ENCODE results near the gene DLGAP4.

DLGAP4 gene

DNA sequence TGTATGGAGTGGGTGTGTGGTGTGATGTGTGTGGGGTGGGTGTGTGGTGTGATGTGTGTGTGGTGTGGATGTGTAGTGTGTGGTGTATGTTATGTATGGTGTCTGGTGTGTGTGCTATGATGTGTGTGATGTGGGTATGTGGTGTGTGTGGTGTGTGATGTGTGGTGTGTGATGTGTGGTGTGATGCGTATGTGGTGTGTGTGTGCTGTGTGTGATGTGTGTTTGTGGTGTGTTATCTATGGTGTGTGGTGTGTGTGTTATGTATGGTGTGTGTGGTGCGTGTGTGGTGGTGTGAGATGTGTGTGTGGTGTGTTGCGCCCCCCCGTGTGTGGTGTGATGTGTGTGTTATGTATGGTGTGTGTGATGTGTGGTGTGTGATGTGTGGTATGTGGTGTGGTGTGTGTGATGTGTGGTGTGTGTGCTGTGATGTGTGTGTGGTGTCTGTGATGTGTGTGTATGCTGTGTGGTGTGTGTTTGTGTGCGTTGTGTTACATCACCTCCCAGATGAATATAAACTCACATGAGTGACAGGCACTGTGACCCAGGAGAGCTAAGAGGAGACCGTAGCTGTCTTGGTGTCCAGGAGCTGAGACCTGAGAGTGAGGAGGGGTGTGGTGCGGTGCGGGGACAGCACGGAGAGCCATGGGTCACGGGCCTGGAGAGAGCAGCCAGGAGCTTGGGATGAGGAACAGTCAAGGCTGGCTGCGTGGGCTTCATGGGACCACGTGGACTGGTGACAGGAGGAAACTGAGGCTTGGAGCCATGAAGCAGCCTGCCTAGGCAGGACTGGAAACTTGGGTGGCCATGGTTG lies 8.8 kb downstream of the DLGAP4 start:
- Histone ChIP-seq H3K9ac (no peak overlapping the region), H3K27ac (no peak overlapping the region), H4K20me1 (peaks cover 5% of the 10 kb centered on the region; the same call in 1 of the 2 replicates), H3K4me1 (no peaks in the 10 kb centered on the region), H3K9me3 (no peaks in the 10 kb centered on the region), H3K4me3 (no peak overlapping the region), H3K4me2 (no peak overlapping the region), H3K27me3 (peaks cover 9% of the 10 kb centered on the region; the same call in 1 of the 2 replicates), H3K36me3 (no peaks in the 10 kb centered on the region)
- no peak for TF ChIP-seq Cebpa-rat (IDR thresholded peaks at IDR 0.05)

DNA sequence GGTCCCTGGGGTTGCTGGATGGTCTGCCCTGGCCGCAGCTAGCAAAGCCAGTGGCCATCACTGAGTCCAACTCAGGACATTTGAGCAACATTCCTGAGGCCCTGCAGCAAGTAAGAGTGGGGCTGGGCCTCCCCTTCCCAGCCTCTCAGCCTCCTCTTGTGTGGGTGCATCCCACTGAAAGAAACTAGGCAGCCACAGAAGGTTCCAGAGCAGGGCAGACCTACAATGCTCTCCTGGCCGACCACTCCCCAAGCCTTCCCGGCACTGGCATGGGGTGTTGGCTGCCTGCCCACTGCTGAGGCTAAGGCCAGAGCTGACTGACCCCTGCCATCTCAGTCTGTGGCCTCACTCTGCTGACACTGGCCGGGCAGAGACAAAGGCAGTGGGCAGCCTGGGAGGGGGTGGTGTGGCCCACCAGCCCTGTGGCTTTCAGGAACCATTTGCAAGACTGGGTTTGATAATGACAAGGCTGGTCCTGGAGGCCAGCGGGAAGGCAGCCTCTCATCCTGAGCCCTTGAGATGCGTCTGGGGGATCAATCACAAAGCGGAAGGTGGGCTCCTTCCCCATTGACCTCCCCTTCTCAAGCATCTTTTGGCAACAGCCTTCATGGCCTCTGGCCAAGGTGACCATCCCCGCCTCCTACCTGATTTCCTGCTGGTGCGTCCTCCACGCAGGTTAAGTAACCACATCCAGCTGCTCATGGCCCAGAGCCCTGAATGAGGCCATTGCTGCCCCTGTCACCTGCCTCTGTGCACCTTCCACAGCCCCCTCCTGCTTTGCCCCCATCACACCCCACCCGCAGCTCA lies 9.6 kb downstream of the DLGAP4 start:
- H3K4me1 ChIP-seq = no peaks in the 10 kb centered on the region
- no peak overlapping the region for H3K27ac ChIP-seq
- no peak overlapping the region for H3K4me3 ChIP-seq
- H3K9me3 ChIP-seq = no peaks in the 10 kb centered on the region
- TF ChIP-seq Cebpa-rat (IDR thresholded peaks at IDR 0.05) = no peak
- no peak overlapping the region for H3K9ac ChIP-seq
- H3K36me3 ChIP-seq = no peaks in the 10 kb centered on the region
- no peaks in the 10 kb centered on the region; the same call in 1 of the 2 replicates for H4K20me1 ChIP-seq
- H3K4me2 ChIP-seq = no peak overlapping the region
- H3K27me3 ChIP-seq = peaks cover 9% of the 10 kb centered on the region; the same call in 1 of the 2 replicates

- Histone ChIP-seq H3K27ac (no peak overlapping the region), H3K4me2 (no peak overlapping the region), H3K27me3 (no peaks in the 10 kb centered on the region), H3K9ac (no peak overlapping the region), H3K36me3 (no peaks in the 10 kb centered on the region), H3K4me1 (no peaks in the 10 kb centered on the region), H3K9me3 (no peaks in the 10 kb centered on the region), H3K4me3 (no peak overlapping the region), H4K20me1 (no peaks in the 10 kb centered on the region; the same call in 1 of the 2 replicates)
- no peak for TF ChIP-seq Cebpa-rat (IDR thresholded peaks at IDR 0.05)
Measured at GRCh38 chr20:36317675-36318074, 11.5 kb downstream of the DLGAP4 start.

GRCh38 chr20:36318166-36318565 lies 12.0 kb downstream of the DLGAP4 start:
- Histone ChIP-seq H3K4me3 (no peak overlapping the region), H3K27ac (no peak overlapping the region), H3K27me3 (no peaks in the 10 kb centered on the region), H3K36me3 (no peaks in the 10 kb centered on the region), H3K9ac (no peak overlapping the region), H3K4me2 (no peak overlapping the region), H3K9me3 (no peaks in the 10 kb centered on the region), H4K20me1 (no peaks in the 10 kb centered on the region; the same call in 1 of the 2 replicates), H3K4me1 (no peaks in the 10 kb centered on the region)
- no peak for TF ChIP-seq Cebpa-rat (IDR thresholded peaks at IDR 0.05)

DNA sequence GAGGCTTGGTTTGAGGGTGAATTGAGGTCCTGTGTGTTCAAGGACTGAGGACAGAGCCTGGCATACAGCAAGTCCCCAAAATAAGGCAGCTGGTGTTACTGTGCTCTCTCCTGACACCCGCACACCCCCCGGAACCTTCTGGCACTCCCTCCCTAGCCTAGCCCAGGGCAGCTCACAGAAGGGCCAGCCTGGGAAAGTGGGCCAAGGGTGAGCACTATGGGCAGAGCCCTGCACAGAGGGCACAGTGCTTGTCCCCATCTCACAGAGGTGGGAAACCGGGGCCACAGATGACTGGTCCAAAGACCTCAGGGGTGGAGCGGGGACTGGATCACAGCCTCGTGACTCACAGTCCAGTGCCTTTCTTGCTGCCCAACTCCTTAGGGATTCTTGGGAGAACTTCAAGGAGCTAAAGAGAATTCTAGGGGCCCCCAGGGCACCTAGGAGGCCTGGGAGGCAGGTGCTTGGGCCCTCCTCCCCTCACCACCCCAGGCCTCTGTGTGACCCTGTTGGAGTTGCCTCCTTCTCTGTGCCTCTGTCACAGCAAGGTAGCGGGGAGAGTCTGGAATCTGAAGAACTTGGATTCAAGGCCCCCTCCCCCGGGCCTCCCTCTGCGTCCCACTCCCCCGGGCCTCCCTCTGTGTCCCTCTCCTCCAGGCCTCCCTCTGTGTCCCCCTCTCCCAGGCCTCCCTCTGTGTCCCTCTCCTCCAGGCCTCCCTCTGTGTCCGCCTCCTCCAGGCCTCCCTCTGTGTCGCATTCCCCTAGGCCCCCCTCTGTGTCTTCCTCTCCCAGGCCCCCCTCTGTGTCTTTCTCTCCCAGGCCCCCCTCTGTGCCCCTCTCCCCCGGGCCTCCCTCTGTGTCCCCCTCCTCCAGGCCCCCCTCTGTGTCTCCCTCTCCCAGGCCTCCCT lies 13.5 kb downstream of the DLGAP4 start:
- H3K27me3 ChIP-seq = no peaks in the 10 kb centered on the region
- H3K4me2 ChIP-seq = no peak overlapping the region
- no peaks in the 10 kb centered on the region for H3K4me1 ChIP-seq
- no peaks in the 10 kb centered on the region for H3K36me3 ChIP-seq
- no peak overlapping the region for H3K9ac ChIP-seq
- no peak overlapping the region for H3K27ac ChIP-seq
- no peaks in the 10 kb centered on the region for H3K9me3 ChIP-seq
- no peak for TF ChIP-seq Cebpa-rat (IDR thresholded peaks at IDR 0.05)
- no peaks in the 10 kb centered on the region; the same call in 1 of the 2 replicates for H4K20me1 ChIP-seq
- no peak overlapping the region for H3K4me3 ChIP-seq

- Histone ChIP-seq H4K20me1 (no peaks in the 10 kb centered on the region; the same call in 1 of the 2 replicates), H3K4me3 (no peak overlapping the region), H3K9ac (no peak overlapping the region), H3K9me3 (no peaks in the 10 kb centered on the region), H3K4me2 (no peak overlapping the region), H3K27me3 (no peaks in the 10 kb centered on the region), H3K36me3 (no peaks in the 10 kb centered on the region), H3K27ac (no peak overlapping the region), H3K4me1 (no peaks in the 10 kb centered on the region)
- TF ChIP-seq Cebpa-rat (IDR thresholded peaks at IDR 0.05) = no peak
Measured at GRCh38 chr20:36320261-36320897, 14.2 kb downstream of the DLGAP4 start.

- no peak for TF ChIP-seq Cebpa-rat (IDR thresholded peaks at IDR 0.05)
- Histone ChIP-seq H3K36me3 (no peaks in the 10 kb centered on the region), H3K27ac (no peak overlapping the region), H4K20me1 (no peaks in the 10 kb centered on the region; the same call in 1 of the 2 replicates), H3K9me3 (no peaks in the 10 kb centered on the region), H3K4me2 (no peak overlapping the region), H3K4me1 (no peaks in the 10 kb centered on the region), H3K9ac (no peak overlapping the region), H3K4me3 (no peak overlapping the region), H3K27me3 (no peaks in the 10 kb centered on the region)
Measured at GRCh38 chr20:36320898-36321695, 15.0 kb downstream of the DLGAP4 start.

- no peaks in the 10 kb centered on the region for H3K9me3 ChIP-seq
- H3K4me1 ChIP-seq = no peaks in the 10 kb centered on the region
- no peak for TF ChIP-seq Cebpa-rat (IDR thresholded peaks at IDR 0.05)
- H4K20me1 ChIP-seq = no peaks in the 10 kb centered on the region
- H3K4me2 ChIP-seq = no peak overlapping the region
- H3K27ac ChIP-seq = no peak overlapping the region
- H3K36me3 ChIP-seq = no peaks in the 10 kb centered on the region
- no peak overlapping the region for H3K4me3 ChIP-seq
- no peaks in the 10 kb centered on the region for H3K27me3 ChIP-seq
- H3K9ac ChIP-seq = no peak overlapping the region
Measured at GRCh38 chr20:36322131-36322530, 16.0 kb downstream of the DLGAP4 start.
